Cardiac muscle cell (in vitro differentiated cells and primary cell): Measurements from ENCODE around the gene PCNX1. TPM values are rescaled to one million over a fixed set of nuclear protein-coding genes. Genes with fewer than 3 reads are reported as not detected.
"Not testable (repeated sequence)": the region's sequence is repeated elsewhere in the genome, so short reads cannot be mapped to it uniquely, and the experiment has no call there.

ENCODE experiments used
- DNase-seq, 2 donors: peaks; one replicate each; pipeline versions ENCODE4 v3.0.0 to v3.0.0-alpha.2; 2010 to 2017; ENCODE audit warnings: low read depth in 1 of 2, low spot score in 1 of 2
- H3K27ac ChIP-seq: fragments of 200-600 bp; sonication (generic); 2 replicates; pipeline ENCODE4 v1.5.1; 2016
- H3K27me3 ChIP-seq: fragments of 200-600 bp; sonication (generic); 2 replicates; pipeline ENCODE4 v1.6.0; 2016; ENCODE audit warnings: control low read depth
- H3K36me3 ChIP-seq: fragments of 200-600 bp; sonication (generic); 2 replicates; pipeline ENCODE4 v1.5.1; 2016; ENCODE audit warnings: control low read depth
- H3K4me1 ChIP-seq: fragments of 200-600 bp; sonication (generic); 2 replicates; pipeline ENCODE4 v1.8.1; 2017; ENCODE audit warnings: low read depth, mild to moderate bottlenecking, mixed run types
- H3K4me3 ChIP-seq: fragments of 200-600 bp; sonication (generic); 2 replicates; pipeline ENCODE4 v1.5.1; 2016; ENCODE audit warnings: mild to moderate bottlenecking
- H3K9me3 ChIP-seq: fragments of 200-600 bp; sonication (generic); 2 replicates; pipeline ENCODE4 v1.5.1; 2017; ENCODE audit warnings: low read depth, mild to moderate bottlenecking, control low read depth
- CTCF ChIP-seq: IDR thresholded peaks from 2 replicates; pipeline ENCODE4 v1.5.1; 2012; ENCODE audit warnings: low read depth, mild to moderate bottlenecking, low read length
- polyA plus RNA-seq: library from polyadenylated mRNA; unstranded; fragments of >200 nt; fragmentation: Nextera tagmentation; extraction: Ambion mirVana; gene quantifications from 2 replicates; pipeline ENCODE4 v1.2.1, GENCODE V29; 2016
- total RNA-seq: library from RNA; depleted of rRNA; stranded (reverse); fragments of >200 nt; gene quantifications from 2 replicates; pipeline ENCODE4 v1.2.3, GENCODE V29; 2016

PCNX1 gene
- total and polyA plus RNA-seq, 2 experiments from 2014 or later = 20.1 to 45.4 TPM

- Histone ChIP-seq H3K27me3 (no peaks in the 10 kb centered on the region), H3K4me1 (no peaks in the 10 kb centered on the region), H3K36me3 (no peaks in the 10 kb centered on the region), H3K27ac (no peak overlapping the region), H3K4me3 (no peak overlapping the region), H3K9me3 (no peaks in the 10 kb centered on the region)
- DNase-seq = no peak
- TF ChIP-seq CTCF = no peak
These were observed 34.6 kb upstream of the PCNX1 start for GRCh38 chr14:70872678-70873020.

DNA sequence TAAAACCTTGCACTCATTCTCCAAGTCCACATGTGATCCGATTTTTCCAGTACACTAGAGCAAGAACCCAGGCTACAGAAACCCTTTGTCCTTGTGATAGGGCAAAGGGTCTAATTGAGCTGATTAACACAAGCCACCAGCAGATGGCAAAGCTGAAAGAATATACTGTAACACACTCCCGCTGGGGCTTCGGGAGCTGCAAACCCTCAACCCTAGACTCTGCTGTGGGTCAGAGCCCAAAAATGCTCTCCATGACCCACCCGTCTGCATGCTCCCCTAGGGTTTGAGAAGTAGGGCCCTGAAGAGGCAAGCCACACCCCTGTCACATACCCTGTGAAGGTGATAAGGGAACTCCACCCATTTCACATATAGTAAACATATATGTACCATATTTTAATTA, 33.6 kb upstream of the PCNX1 start:
- TF ChIP-seq CTCF = no peak
- no peak overlapping the region for H3K4me3 ChIP-seq
- H3K27ac ChIP-seq = no peak overlapping the region
- no peak for DNase-seq
- no peaks in the 10 kb centered on the region for H3K4me1 ChIP-seq
- H3K27me3 ChIP-seq = no peaks in the 10 kb centered on the region
- H3K9me3 ChIP-seq = no peaks in the 10 kb centered on the region
- no peaks in the 10 kb centered on the region for H3K36me3 ChIP-seq

DNA sequence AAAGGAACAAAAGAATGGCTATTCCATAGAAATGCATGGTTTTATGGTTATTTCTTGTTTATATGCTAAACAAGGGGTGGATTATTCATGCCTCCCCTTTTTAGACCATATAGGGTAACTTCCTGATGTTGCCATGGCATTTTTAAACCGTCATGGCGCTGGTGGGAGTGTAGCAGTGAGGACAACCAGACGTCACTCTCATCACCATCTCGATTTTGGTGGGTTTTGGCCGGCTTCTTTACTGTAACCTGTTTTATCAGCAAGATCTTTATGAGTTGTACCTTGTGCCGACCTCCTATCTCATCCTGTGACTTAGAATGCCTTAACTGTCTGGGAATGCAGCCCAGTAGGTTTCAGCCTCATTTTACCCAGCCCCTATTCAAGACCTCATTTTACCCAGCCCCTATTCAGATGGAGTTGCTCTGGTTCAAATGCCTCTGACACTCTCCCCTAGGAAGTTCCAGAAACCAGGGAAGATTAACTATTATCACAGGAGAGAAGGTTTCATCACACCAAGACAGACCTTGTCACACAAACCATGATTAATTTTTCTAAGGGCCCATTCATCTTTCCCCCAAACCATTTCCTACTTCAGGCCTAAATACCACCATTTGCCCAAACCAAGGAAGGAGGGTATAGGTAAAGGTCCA, 31.3 kb upstream of the PCNX1 start:
- H3K36me3 ChIP-seq, H3K27me3 ChIP-seq, H3K4me3 ChIP-seq, H3K27ac ChIP-seq, DNase-seq, H3K9me3 ChIP-seq, H3K4me1 ChIP-seq: not testable (repeated sequence)

DNA sequence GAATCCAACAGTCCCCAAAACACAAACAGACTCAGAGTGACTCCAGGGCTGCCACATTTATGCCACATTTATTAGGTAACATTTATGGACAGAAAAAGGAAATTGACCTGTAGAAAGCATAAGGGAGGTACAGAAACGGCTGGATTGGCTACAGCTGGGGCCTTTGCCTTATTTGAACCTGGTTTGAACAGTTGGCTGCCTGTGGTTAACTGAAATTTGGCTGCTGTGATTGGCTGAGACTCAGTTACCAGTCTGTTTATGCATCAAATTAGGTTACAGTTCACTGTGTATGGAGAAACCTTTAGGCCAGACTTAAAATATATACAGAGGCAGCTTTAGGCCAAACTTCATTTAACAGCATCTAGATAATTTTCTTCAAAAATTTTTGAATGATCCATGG, 27.8 kb upstream of the PCNX1 start:
- no peak for DNase-seq
- TF ChIP-seq CTCF = no peak
- no peaks in the 10 kb centered on the region for H3K36me3 ChIP-seq
- H3K27ac ChIP-seq = no peak overlapping the region
- no peaks in the 10 kb centered on the region for H3K27me3 ChIP-seq
- H3K9me3 ChIP-seq = no peaks in the 10 kb centered on the region
- H3K4me3 ChIP-seq = no peak overlapping the region
- H3K4me1 ChIP-seq = no peaks in the 10 kb centered on the region

DNA sequence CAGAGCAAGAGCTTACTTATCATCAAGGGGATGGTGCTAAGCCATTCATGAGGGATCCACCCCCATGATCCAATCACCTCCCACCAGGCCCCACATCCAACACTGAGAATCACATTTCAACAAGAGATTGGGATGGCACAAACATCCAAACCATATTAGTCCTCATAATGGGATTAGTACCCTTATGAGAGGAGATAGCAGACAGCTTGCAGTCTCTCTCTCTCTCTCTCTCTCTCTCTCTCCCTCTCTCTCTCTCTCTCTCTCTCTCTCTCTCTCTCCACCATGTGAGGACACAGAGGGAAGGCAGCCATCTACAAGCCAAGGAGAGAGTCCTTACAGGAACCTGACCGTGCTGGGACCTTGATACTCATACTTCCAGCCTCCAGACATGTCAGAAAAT, 26.4 kb upstream of the PCNX1 start:
- H3K27ac ChIP-seq, H3K4me3 ChIP-seq, H3K9me3 ChIP-seq, DNase-seq, H3K36me3 ChIP-seq, H3K27me3 ChIP-seq: not testable (repeated sequence)
- peaks cover 12% of the 10 kb centered on the region for H3K4me1 ChIP-seq

DNA sequence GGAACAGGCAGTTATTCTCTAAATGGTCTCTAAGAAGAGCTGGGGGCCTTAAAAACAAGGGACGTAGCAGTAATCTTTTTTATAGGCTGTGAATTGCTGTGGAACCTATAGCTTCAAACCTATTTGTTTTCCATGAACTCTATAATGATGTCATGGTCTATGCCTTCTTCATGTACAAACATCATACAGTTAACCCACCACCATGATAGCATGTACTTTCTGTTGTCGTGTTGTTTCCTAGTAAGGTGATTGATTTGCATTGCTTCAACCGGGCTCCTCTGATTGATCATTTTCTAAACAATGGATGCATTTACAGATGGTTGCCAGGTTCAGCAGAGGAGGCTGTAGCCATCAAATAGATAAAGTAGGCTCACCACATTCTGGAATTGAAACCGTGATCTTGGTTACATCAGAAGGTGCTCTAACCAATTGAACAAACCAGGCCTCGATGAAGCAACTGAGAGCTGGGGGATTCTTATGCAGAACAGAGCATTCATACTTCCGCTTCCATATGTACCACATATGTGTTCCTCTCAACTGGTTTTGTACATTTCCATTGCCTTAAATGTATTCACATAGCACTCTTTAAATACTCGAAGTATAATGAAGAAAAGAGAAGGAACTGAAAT, 25.6 kb upstream of the PCNX1 start:
- DNase-seq = no peak
- TF ChIP-seq CTCF = no peak
- Histone ChIP-seq H3K4me1 (peaks cover 19% of the 10 kb centered on the region), H3K36me3 (no peaks in the 10 kb centered on the region), H3K27me3 (no peaks in the 10 kb centered on the region), H3K27ac (no peak overlapping the region), H3K9me3 (no peaks in the 10 kb centered on the region), H3K4me3 (no peak overlapping the region)
